LNCAP (cell line): ENCODE measurements around the gene PRRX1.

Experiments
- TF ChIP-seq, protein P1 (sequence below): fragments of 450-650 bp; IDR thresholded peaks from 2 replicates; pipeline ENCODE4 v1.5.1; 2017; ENCODE audit warnings: mild to moderate bottlenecking

PRRX1 gene

DNA sequence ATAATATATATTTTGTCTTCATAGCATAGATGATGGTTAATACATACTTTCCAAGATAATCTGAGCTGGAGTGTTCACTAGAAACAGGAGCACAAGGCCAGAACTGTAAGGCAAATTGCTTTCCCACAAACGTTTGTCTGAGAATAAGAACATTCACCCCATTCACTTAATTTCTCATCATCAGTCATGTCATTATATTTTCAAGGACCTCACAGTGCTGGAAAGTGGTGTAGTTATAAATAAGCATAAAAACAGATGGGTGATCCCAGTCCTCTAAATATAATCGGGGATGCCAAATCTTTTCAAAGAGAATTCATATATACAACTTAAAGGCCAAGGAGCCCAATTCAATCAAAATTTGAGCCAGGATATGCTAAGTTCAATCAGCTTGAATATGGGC is 8.4 kb downstream of the PRRX1 start:
- TF ChIP-seq, protein P1, sequence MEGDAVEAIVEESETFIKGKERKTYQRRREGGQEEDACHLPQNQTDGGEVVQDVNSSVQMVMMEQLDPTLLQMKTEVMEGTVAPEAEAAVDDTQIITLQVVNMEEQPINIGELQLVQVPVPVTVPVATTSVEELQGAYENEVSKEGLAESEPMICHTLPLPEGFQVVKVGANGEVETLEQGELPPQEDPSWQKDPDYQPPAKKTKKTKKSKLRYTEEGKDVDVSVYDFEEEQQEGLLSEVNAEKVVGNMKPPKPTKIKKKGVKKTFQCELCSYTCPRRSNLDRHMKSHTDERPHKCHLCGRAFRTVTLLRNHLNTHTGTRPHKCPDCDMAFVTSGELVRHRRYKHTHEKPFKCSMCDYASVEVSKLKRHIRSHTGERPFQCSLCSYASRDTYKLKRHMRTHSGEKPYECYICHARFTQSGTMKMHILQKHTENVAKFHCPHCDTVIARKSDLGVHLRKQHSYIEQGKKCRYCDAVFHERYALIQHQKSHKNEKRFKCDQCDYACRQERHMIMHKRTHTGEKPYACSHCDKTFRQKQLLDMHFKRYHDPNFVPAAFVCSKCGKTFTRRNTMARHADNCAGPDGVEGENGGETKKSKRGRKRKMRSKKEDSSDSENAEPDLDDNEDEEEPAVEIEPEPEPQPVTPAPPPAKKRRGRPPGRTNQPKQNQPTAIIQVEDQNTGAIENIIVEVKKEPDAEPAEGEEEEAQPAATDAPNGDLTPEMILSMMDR: no peak

DNA sequence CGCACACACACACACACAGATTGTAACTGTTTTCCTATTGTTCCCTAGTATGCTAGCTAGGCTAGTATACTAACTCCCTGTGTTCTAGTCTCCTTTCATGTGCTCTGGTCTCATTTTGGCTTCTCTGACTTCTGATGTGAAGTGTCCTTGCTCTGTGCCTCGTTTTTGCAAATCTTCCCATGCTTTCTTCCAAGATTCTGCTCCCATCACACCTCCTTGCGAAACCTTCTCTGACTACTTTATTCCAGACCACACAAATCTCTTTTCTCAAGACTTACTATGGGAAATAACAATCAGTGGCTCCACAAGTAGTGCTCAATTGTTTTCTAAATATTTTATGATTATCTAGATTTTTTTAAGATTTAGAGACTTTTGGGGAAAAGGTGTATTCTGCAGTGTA is 10.3 kb downstream of the PRRX1 start:
- TF ChIP-seq, protein P1: no peak

DNA sequence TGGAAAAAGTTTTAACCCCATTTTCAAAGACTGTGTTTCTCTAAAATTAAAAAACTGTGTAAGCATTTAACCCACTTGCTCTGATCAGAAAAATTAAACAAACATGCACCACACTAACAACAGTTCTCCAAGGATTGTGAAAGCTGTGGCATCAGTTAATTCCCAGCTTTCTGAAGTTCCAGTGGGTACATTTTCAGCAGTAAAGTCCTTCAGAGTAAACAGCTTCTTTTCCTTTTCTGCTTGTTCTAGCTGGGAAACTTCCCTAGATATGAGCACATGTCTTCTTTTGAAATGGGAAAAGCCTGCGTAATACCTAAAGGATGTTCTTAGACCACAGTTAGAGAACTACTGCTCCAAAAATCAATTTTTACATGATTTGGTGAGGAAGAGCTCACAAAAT is 11.1 kb downstream of the PRRX1 start:
- TF ChIP-seq, protein P1: no peak

DNA sequence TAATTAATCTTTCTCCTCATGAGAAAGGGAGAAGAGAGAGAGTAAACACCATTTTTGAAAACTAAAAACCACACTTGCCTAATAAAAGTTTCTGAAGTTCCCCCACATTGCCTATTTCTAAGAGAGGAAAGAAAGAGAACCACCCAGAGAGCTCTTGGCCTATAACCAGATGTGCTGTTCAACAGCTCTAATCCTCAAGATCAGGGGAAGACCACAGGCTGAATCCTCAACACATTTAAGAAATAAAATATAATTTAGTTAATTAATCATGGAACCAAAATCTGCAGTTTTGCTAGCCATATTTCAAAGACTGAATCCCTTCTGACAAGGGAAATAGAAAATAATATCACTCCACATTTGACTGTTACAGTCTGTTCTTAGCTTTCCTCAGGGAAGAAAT is 11.9 kb downstream of the PRRX1 start:
- TF ChIP-seq, protein P1: no peak

DNA sequence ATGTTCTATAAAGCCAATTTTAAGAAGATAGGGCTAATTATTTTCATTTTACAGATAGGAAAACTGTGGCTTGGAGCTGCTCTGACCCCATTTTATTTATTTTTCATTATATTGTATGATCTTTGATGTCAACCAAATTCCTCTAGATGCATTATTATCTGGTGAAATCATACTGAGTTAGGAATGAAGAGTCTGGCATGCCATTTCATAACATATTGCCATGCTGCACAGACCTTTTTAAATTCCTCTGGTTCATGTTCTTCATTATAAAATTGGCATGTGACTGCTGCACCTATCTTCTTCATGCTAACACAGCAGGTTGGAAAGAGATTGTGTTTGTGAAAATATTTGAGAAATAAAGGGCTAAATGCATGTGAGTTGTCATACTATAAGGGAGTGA is 12.7 kb downstream of the PRRX1 start:
- TF ChIP-seq, protein P1: no peak

DNA sequence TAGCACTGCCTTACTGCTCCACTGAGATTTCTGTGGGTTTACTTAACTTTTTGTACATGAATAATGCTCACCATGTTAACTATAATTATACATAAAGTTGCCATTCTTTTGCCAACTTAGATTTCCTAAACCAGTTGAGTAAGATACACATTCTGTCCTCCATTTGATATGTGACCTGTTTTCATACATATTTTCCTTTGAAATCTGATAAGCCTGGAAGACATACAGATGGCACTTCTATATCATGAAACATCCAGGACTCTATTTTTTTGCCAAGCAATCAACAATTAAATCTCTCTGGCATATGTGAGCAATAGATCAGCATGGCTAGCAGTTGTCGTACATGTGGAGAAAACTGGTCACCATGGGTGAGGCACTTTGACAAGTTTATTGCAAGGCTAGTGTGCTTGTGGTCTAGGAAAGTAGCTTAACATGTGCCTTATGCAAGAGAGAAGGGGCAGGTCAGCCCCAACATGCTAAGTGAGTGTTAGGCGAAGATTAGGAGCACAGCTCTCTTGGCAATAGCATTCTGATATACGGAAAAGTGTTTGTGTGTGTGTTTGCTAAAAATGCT is 14.2 kb downstream of the PRRX1 start:
- TF ChIP-seq, protein P1: no peak

DNA sequence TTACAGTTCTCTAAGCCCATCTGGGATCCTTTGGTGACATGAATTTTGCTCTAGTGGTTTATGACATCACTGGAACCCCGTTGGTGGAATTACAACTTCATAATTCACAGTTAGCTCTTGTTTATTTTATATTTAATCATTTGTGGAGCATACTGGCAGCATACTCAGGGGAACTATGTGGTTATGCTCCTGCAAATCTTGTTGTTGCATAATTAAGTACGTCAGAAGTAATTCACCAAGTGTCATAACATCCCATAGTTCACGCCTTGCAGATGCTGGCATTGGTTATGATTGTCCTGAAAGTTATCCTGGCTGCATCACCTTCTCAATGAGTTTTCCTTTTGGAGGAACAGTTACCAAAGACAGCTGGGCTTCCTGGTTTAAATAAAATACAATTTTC is 16.5 kb downstream of the PRRX1 start:
- TF ChIP-seq, protein P1: no peak

DNA sequence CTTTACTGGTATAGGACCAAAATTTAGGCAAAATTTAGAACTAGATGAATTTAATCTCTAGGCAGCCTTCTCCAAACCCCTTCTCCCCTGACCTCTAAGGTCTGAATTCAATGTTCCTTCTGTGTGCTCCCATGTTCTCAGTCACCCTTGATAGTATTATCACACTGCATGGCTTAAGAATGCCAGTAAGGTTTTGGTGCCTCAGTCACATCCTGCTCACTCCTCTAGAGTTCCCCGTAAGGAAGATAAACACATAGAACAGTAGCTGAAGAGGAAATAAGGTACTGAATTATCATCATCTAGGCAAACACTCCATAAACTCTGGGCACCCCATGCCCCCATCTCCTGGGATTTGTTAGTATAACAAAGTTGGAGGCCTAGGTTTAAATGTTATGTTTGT is 18.2 kb downstream of the PRRX1 start:
- TF ChIP-seq, protein P1: no peak
